ENCODE results near the gene CDC42SE2.

Gene CDC42SE2

GRCh38 chr5:131316822-131317221 lies 53.0 kb downstream of the CDC42SE2 start:
- no peak for TF ChIP-seq POLR2AphosphoS5 (IDR thresholded peaks at IDR 0.05; ENCODE audit: low read depth, low read length)
- TF ChIP-seq SIN3A (IDR thresholded peaks at IDR 0.05; ENCODE audit: borderline replicate concordance, insufficient read depth, low read length) = no peak
- TF ChIP-seq REST (IDR thresholded peaks at IDR 0.05; ENCODE audit: insufficient read depth in 1 of 2, low read depth in 2 of 2, low read length in 2 of 2) = no peak
- TF ChIP-seq FOXP2 (optimal IDR thresholded peaks at IDR 0.05; ENCODE audit: borderline replicate concordance, extremely low read depth, extremely low read length, insufficient read depth) = no peak
- no peak for TF ChIP-seq TAF1 (IDR thresholded peaks at IDR 0.05; ENCODE audit: borderline replicate concordance, insufficient read depth, low read length)

- TF ChIP-seq REST (IDR thresholded peaks at IDR 0.05; ENCODE audit: insufficient read depth in 1 of 2, low read depth in 2 of 2, low read length in 2 of 2) = no peak
- TF ChIP-seq FOXP2 (optimal IDR thresholded peaks at IDR 0.05; ENCODE audit: borderline replicate concordance, extremely low read depth, extremely low read length, insufficient read depth) = no peak
- no peak for TF ChIP-seq POLR2AphosphoS5 (IDR thresholded peaks at IDR 0.05; ENCODE audit: low read depth, low read length)
- TF ChIP-seq TAF1 (IDR thresholded peaks at IDR 0.05; ENCODE audit: borderline replicate concordance, insufficient read depth, low read length) = no peak
- TF ChIP-seq SIN3A (IDR thresholded peaks at IDR 0.05; ENCODE audit: borderline replicate concordance, insufficient read depth, low read length) = no peak
These were observed 54.6 kb downstream of the CDC42SE2 start for GRCh38 chr5:131318455-131318854.

GRCh38 chr5:131321066-131321465 lies 57.2 kb downstream of the CDC42SE2 start:
- TF ChIP-seq SIN3A (IDR thresholded peaks at IDR 0.05; ENCODE audit: borderline replicate concordance, insufficient read depth, low read length) = no peak
- no peak for TF ChIP-seq TAF1 (IDR thresholded peaks at IDR 0.05; ENCODE audit: borderline replicate concordance, insufficient read depth, low read length)

- TF ChIP-seq FOXP2 (optimal IDR thresholded peaks at IDR 0.05; ENCODE audit: borderline replicate concordance, extremely low read depth, extremely low read length, insufficient read depth) = no peak
These were observed 59.1 kb downstream of the CDC42SE2 start for GRCh38 chr5:131322926-131323325.

- no peak for TF ChIP-seq SIN3A (IDR thresholded peaks at IDR 0.05; ENCODE audit: borderline replicate concordance, insufficient read depth, low read length)
- TF ChIP-seq REST (IDR thresholded peaks at IDR 0.05; ENCODE audit: insufficient read depth in 1 of 2, low read depth in 2 of 2, low read length in 2 of 2) = no peak
- no peak for TF ChIP-seq FOXP2 (optimal IDR thresholded peaks at IDR 0.05; ENCODE audit: borderline replicate concordance, extremely low read depth, extremely low read length, insufficient read depth)
- no peak for TF ChIP-seq TAF1 (IDR thresholded peaks at IDR 0.05; ENCODE audit: borderline replicate concordance, insufficient read depth, low read length)
- TF ChIP-seq POLR2AphosphoS5 (IDR thresholded peaks at IDR 0.05; ENCODE audit: low read depth, low read length) = no peak
These were observed 59.5 kb downstream of the CDC42SE2 start for GRCh38 chr5:131323378-131323777.

GRCh38 chr5:131324303-131324702 lies 60.5 kb downstream of the CDC42SE2 start:
- TF ChIP-seq POLR2AphosphoS5 (IDR thresholded peaks at IDR 0.05; ENCODE audit: low read depth, low read length) = no peak
- no peak for TF ChIP-seq FOXP2 (optimal IDR thresholded peaks at IDR 0.05; ENCODE audit: borderline replicate concordance, extremely low read depth, extremely low read length, insufficient read depth)
- TF ChIP-seq SIN3A (IDR thresholded peaks at IDR 0.05; ENCODE audit: borderline replicate concordance, insufficient read depth, low read length) = no peak
- TF ChIP-seq TAF1 (IDR thresholded peaks at IDR 0.05; ENCODE audit: borderline replicate concordance, insufficient read depth, low read length) = no peak
- no peak for TF ChIP-seq REST (IDR thresholded peaks at IDR 0.05; ENCODE audit: insufficient read depth in 1 of 2, low read depth in 2 of 2, low read length in 2 of 2)

Measured in PFSK-1 (cell line).